ENCODE data around the gene TEX22.

The TEX22 gene

DNA sequence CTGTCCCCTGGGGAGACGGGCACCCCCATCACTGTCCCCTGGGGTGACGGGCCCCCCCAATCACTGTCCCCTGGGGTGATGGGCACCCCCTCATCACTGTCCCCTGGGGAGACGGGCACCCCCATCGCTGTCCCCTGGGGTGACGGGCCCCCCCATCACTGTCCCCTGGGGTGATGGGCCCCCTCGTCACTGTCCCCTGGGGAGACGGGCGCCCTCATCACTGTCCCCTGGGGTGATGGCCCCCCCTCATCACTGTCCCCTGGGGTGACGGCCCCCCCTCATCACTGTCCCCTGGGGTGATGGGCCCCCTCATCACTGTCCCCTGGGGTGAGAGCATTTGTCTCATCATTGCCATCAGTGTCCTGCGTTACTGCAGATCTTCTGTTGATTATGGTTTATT is 45.2 kb upstream of the TEX22 start:
- H3K27ac ChIP-seq, result no peak overlapping the region
- DNase-seq (ENCODE audit: low spot score), result no peak
- H3K4me3 ChIP-seq, result no peak overlapping the region
- TF ChIP-seq, protein P1, sequence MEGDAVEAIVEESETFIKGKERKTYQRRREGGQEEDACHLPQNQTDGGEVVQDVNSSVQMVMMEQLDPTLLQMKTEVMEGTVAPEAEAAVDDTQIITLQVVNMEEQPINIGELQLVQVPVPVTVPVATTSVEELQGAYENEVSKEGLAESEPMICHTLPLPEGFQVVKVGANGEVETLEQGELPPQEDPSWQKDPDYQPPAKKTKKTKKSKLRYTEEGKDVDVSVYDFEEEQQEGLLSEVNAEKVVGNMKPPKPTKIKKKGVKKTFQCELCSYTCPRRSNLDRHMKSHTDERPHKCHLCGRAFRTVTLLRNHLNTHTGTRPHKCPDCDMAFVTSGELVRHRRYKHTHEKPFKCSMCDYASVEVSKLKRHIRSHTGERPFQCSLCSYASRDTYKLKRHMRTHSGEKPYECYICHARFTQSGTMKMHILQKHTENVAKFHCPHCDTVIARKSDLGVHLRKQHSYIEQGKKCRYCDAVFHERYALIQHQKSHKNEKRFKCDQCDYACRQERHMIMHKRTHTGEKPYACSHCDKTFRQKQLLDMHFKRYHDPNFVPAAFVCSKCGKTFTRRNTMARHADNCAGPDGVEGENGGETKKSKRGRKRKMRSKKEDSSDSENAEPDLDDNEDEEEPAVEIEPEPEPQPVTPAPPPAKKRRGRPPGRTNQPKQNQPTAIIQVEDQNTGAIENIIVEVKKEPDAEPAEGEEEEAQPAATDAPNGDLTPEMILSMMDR (IDR thresholded peaks at IDR 0.05), result no peak

DNA sequence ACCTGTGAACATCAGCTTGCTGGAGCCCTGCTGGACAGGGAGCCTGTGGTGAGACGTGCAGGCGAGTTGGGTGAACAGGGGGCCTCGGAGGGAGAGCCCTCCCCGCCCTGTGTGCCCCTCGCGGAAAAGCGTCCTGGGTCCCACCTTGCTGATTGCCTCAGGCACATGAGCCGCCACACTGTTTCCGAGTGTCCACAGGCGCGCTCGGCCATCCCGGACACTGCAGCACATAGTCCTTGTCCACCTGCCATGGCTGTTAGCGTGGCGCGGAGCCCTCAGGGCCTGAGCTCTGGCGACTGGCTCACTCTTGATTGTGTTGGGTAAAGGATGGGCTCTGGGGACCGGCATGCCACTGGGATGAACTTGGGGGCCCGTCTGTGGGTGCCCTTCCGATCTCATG is 43.8 kb upstream of the TEX22 start:
- DNase-seq (ENCODE audit: low spot score), result no peak
- TF ChIP-seq, protein P1 (IDR thresholded peaks at IDR 0.05), result no peak
- Histone ChIP-seq H3K27ac (no peak overlapping the region), H3K4me3 (no peak overlapping the region)

DNA sequence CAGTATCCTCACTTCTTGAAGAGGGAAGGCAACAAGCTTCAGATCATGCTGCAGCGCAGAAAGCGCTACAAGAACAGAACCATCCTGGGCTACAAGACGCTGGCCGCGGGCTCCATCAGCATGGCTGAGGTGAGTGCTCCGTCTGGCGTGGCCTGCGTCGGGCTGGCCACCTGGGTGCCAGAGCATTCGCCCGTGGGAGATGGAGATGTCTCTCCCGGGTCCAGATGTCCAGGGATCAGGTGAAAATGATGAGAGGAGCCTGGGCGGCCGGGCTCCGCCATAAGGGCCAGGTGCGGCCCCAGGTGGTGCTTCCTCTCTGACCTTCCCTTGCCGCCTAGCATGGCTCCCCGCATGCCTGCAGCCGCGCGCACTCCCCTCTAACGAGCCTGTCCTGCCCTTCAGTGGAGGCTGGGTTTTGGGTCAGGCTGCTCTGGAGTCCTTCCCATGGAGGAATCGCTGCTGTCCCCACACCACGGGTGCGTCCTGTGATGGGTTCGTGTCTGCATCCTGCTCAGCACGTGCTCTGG is 43.2 kb upstream of the TEX22 start:
- Histone ChIP-seq H3K27ac (no peak overlapping the region), H3K4me3 (no peak overlapping the region)
- TF ChIP-seq, protein P1 (IDR thresholded peaks at IDR 0.05), result no peak
- DNase-seq (ENCODE audit: low spot score), result no peak

DNA sequence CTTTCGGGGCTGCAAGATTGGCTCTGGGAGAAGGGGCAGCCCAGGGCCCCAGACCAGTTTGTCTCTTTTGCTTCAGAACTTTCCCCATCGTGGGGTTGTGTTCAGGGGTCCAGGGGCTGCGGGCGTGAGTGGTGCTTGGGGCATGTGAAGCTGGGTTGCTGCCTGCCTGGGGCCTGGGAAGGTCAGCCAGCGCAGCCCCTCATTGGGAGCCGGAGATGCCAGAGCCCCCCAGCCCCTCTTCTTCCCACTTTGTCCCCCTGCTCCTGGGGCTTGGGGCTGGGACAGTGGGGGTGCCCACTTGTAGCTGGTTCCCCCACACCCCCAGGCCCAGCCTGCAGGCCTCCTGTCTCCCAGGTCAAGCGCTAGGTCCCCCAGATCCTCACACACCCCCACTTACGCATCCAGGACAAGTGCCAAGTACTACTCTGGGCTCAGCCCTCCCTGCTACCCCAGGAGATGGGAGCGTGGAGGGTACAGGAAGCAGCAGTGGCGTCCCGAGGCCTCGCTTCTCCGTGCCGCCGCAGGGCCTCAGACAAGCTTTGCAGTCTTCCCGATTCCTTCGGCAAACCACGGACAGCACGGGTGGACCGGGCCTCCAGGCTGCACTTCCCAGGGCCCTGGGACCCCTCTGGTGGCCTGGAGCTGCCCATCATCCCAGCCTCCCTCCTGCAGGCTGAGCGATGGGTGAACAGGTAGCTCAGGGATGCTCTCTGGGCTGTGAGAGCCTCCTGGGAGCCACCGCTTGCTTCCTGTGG is 42.3 kb upstream of the TEX22 start:
- no peak for DNase-seq (ENCODE audit: low spot score)
- Histone ChIP-seq H3K4me3 (no peak overlapping the region), H3K27ac (no peak overlapping the region)
- TF ChIP-seq, protein P1 (IDR thresholded peaks at IDR 0.05), result no peak

DNA sequence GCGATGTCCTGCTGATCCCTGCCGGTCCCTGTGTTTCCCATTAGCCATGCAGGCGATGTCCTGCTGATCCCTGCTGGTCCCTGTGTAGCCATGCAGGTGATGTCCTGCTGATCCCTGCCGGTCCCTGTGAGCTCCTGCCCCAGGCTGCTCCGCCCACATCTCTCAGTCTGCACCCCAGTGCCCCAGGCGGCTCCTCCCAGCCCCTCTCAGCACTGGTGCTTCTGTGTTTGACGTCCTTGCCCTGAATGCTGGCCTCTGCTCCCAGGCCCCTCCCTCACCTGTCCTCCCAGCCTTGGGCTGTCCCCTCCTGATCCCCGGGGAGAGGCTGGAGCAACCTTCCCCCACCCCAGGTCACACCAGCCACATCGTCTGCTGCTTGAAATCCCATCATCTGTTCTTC is 41.4 kb upstream of the TEX22 start:
- TF ChIP-seq, protein P1 (IDR thresholded peaks at IDR 0.05), result no peak
- Histone ChIP-seq H3K4me3 (no peak overlapping the region), H3K27ac (no peak overlapping the region)
- DNase-seq (ENCODE audit: low spot score), result no peak

DNA sequence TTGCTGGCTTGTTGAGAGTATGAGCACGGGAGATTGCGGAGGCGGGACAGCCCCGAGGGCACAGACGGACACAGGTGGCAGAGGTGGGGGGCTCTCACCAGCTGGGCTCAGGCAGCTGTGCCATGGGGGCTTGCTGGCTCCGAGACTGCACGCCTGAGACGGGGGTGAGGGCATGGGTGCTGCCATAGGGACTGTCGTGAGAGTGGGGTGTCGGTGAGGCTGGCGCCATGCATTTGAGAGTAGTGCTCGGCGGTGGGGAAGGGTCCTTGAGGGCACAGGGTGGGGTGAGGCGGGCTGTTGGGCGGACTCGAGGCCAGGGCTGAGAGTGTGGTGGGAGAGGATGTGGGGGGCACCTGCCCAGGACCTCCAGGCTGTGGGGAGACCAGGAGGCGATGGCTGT is 40.7 kb upstream of the TEX22 start:
- TF ChIP-seq, protein P1 (IDR thresholded peaks at IDR 0.05), result no peak
- no peak overlapping the region for H3K4me3 ChIP-seq
- no peak overlapping the region for H3K27ac ChIP-seq
- no peak for DNase-seq (ENCODE audit: low spot score)

Measured in coronary artery (tissue), 2 donors.